Measurements from ENCODE around the gene COA3.

The COA3 gene

DNA sequence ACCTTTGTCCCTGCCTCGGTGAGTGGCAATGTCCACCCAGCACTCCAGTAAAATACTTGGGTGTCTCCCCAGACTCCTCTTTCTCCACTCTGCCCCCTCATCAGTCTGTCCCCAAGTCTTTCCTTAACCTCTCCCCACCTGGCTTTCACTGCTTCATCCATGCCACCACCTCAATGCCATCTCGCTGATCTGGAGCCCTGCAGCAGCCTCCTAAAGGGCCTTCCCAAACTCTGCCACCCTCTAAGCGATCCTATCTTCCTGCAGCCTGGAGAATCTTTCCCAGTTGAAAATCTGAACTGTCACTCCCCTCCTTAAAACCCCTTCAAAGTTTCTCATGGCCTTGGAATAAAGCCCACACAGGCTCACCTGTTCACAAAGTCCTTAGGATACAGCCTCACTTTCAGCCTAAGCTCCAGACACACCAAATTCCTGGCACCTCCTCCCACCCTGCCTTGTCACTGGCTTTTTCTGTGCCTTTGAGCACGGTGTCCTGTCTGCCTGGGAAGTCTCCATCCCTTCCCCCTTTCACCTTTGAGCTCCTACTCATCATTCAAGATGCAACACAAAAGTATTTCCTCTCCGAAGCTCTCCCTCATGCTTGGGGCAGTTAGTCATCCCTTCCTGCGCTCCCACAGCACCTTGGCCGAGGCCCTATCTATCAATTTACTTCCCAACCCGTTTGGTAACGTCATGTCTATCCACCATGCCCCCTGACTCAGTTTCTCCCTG is 15.3 kb downstream of the COA3 start:
- Histone ChIP-seq H3K4me3 (ENCODE audit: low read depth, low read length) (no peak overlapping the region), H3K9me3 (ENCODE audit: severe bottlenecking) (no peaks in the 10 kb centered on the region), H3K27ac (no peak overlapping the region), H3K36me3 (peaks cover 12% of the 10 kb centered on the region), H3K27me3 (ENCODE audit: insufficient read depth, low read depth, severe bottlenecking) (peaks cover 10% of the 10 kb centered on the region)
- TF ChIP-seq, protein P1, sequence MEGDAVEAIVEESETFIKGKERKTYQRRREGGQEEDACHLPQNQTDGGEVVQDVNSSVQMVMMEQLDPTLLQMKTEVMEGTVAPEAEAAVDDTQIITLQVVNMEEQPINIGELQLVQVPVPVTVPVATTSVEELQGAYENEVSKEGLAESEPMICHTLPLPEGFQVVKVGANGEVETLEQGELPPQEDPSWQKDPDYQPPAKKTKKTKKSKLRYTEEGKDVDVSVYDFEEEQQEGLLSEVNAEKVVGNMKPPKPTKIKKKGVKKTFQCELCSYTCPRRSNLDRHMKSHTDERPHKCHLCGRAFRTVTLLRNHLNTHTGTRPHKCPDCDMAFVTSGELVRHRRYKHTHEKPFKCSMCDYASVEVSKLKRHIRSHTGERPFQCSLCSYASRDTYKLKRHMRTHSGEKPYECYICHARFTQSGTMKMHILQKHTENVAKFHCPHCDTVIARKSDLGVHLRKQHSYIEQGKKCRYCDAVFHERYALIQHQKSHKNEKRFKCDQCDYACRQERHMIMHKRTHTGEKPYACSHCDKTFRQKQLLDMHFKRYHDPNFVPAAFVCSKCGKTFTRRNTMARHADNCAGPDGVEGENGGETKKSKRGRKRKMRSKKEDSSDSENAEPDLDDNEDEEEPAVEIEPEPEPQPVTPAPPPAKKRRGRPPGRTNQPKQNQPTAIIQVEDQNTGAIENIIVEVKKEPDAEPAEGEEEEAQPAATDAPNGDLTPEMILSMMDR (IDR thresholded peaks at IDR 0.05; ENCODE audit: low read depth, low read length) = no peak
- DNase-seq = no peak

DNA sequence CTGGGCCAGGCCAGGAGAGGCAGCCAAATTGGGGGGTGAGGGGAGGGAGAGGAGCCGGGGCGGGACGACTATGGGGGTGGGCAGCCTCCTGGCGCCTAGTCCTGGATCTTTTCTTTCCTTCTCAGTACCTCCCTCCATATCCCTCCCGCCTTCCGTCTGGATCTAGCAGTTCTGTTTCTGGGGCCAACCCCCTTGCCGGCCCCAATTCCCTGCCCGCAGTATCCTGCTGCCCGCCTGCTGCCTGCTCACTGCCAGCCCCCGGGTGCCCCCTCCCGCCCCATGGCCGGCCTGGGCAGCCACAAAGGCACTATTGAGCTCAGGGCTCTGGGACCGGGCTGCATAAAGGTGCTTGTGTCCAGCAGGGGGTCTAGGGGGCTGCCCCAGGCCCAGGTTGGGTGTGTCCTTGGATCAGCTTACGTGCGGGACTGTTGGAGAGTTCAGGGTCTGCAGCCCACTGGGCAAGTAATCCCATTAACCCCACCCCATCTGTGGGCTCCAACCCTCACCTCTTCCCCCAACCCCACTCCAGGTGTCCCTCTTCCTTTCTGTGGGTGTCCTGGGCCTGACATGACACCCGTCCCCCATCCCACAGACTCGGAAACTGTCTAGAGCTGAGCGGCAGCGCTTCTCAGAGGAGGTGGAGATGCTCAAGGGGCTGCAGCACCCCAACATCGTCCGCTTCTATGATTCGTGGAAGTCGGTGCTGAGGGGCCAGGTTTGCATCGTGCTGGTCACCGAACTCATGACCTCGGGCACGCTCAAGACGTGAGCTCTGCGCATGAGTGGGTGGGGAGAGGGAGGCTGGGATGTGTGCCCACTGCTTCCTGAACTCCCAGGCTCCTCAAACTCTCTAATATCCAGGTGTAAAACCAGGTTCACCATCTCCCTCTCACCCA is 16.1 kb downstream of the COA3 start:
- H3K4me3 ChIP-seq (ENCODE audit: low read depth, low read length) = no peak overlapping the region
- no peak for DNase-seq
- H3K9me3 ChIP-seq (ENCODE audit: severe bottlenecking) = no peaks in the 10 kb centered on the region
- H3K27me3 ChIP-seq (ENCODE audit: insufficient read depth, low read depth, severe bottlenecking) = peaks cover 10% of the 10 kb centered on the region
- no peak overlapping the region for H3K27ac ChIP-seq
- peaks cover 19% of the 10 kb centered on the region for H3K36me3 ChIP-seq
- TF ChIP-seq, protein P1 (IDR thresholded peaks at IDR 0.05; ENCODE audit: low read depth, low read length) = no peak

DNA sequence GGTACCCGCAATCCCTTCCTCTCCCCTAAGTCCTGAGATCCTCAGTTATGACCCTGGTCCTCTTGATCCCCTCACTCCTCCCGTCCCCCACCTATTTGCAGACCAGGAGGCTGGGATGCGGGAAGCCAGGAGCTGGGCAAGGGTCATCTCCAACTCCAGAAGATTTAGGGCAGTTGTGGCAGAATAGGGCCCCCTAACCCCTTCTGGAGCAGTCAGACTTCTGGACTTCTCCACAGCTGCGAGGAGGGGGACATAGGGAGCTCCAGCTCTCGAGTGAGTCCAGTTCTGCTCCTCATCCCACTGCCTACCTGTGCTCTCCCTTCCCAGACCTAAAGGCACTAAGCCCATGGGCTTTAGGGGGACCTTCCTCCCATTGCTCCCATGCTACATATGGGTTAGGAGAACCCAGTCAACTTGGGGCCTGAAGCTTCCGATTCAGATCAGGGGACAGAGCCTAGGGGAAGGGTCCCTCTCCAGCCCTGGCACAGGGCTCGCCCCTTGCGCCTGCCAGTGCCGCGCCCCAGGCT is 16.8 kb downstream of the COA3 start:
- Histone ChIP-seq H3K27ac (no peak overlapping the region), H3K36me3 (peaks cover 26% of the 10 kb centered on the region), H3K27me3 (ENCODE audit: insufficient read depth, low read depth, severe bottlenecking) (peaks cover 10% of the 10 kb centered on the region), H3K4me3 (ENCODE audit: low read depth, low read length) (no peak overlapping the region), H3K9me3 (ENCODE audit: severe bottlenecking) (no peaks in the 10 kb centered on the region)
- TF ChIP-seq, protein P1 (IDR thresholded peaks at IDR 0.05; ENCODE audit: low read depth, low read length) = no peak
- no peak for DNase-seq

DNA sequence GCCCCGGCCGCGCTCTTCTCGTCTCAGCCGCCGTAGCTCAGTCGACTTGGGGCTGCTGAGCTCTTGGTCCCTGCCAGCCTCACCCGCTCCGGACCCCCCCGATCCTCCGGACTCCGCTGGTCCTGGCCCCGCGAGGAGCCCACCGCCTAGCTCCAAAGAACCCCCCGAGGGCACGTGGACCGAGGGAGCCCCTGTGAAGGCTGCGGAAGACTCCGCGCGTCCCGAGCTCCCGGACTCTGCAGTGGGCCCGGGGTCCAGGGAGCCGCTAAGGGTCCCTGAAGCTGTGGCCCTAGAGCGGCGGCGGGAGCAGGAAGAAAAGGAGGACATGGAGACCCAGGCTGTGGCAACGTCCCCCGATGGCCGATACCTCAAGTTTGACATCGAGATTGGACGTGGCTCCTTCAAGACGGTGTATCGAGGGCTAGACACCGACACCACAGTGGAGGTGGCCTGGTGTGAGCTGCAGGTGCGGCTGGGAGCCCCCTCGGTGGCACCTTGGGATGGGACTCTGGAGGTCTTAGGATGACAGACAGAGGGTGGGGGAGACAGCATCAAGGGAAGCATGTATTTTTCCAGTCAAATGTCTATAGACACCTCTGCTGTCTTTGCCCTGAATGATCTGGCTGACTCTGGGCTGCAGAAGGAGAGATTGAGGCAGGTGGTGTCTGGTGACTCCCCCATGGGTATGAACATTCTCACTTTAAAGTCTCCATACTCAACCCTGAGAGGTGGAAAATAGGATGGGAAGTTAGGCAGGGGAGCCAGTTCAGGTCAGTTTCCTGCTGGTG is 17.5 kb downstream of the COA3 start:
- peak overlapping the region; percentile 59 for H3K4me3 ChIP-seq (ENCODE audit: low read depth, low read length)
- peaks cover 30% of the 10 kb centered on the region for H3K36me3 ChIP-seq
- DNase-seq = peak; percentile 47
- TF ChIP-seq, protein P1 (IDR thresholded peaks at IDR 0.05; ENCODE audit: low read depth, low read length) = no peak
- H3K27me3 ChIP-seq (ENCODE audit: insufficient read depth, low read depth, severe bottlenecking) = peaks cover 9% of the 10 kb centered on the region
- H3K27ac ChIP-seq = peak overlapping the region; percentile 59
- no peaks in the 10 kb centered on the region for H3K9me3 ChIP-seq (ENCODE audit: severe bottlenecking)

DNA sequence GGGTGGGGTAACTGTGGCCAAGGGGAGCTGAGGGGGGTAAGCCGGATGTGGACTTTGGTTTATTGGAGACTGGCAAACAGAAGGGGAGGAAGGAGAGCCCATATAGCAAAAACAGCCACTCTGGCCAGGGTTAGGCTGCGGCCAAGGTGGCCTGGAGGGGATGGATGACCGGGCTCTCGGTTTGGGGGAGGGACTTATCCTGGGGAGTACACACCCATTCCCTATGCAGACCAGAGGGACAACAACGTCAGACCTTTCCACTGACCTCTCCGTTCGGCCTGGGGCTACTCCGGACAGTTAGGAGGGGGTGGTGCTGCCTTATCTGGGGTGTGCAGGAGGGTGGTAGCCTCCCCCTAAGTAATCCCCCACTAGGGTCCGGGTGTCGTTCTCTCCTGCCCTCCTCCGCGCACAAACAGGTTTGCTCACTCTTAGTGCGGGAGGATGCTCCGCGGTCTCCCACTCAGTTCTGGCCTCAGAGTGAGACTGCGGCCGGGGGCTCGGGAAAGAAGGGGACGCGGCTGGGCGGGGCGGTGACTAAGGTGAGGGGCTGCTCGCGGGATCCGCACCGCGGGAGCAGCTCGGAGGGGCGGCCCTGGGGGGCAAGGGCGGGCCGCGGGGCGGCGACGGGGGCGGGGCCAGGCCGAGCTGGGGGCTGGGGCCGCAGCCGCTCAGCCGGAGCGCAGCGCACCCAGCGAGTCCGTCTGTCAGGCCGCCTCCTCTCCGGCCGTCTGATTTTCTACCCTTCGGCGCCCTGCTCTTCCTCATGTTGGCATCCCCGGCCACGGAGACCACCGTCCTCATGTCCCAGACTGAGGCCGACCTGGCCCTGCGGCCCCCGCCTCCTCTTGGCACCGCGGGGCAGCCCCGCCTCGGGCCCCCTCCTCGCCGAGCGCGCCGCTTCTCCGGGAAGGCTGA is 18.3 kb downstream of the COA3 start, which contains the start of gene WNK4:
TSS of gene WNK4 (plus strand) at position 675 of the 915 bp plus-strand sequence. CDS start at position 764, 89 bp downstream.
- TF ChIP-seq, protein P1 (IDR thresholded peaks at IDR 0.05; ENCODE audit: low read depth, low read length) = no peak
- H3K27ac ChIP-seq = peak within 1 kb of the TSS; percentile 59
- H3K36me3 ChIP-seq = peaks cover 39% of the 10 kb centered on the region
- peak within 1 kb of the TSS; percentile 59 for H3K4me3 ChIP-seq (ENCODE audit: low read depth, low read length)
- H3K27me3 ChIP-seq (ENCODE audit: insufficient read depth, low read depth, severe bottlenecking) = peaks cover 6% of the 10 kb centered on the region
- no peaks in the 10 kb centered on the region for H3K9me3 ChIP-seq (ENCODE audit: severe bottlenecking)
- peak; percentile 88 for DNase-seq

All from WERI-Rb-1 (cell line).